Measurements from ENCODE around the gene OR4D1.
A peak's percentile ranks its signal among the peaks of the same experiment; 100 is the strongest.

The OR4D1 gene

DNA sequence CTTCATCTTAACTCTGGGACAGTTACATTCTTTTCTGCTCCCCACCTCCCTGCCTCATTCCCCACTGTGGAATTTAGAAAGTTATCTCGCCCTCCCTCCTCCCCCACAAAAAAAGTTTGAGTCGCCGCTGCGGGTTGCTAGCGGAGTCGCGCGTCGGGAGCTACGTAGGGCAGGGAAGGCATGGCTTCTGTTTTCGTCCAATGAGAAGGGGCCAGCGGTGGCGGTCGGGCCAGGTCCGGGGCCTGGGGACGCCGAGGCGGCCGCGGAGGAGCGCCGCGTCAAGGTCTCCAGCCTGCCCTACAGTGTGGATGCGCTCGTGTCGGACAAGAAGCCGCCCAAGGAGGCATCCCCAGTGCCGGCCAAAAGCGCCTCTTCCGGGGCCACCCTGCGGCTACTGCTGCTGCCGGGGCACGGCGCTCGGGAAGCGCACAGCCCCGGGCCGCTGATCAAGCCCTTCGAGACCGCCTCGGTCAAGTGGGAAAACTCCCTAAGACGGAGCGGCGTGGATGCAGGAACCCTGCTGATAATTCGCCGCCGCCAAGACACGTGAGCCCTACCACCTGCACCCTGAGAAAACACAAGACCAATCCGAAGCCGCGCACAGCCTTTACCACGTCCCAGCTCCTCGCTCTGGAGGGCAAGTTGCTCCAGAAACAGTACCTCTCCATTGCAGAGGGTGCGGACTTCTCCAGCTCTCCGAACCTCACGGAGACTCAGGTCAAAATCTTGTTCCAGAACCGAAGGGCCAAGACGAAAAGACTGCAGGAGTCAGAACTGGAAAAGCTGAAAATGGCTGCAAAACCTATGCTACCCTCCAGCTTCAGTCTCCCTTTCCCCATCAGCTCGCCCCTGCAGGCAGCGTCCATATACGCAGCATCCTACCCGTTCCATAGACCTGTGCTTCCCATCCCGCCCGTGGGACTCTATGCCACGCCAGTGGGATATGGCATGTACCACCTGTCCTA lies 8.9 kb downstream of the OR4D1 start:
- DNase-seq: peak; percentile 24

GRCh38 chr17:58158181-58158580 lies 10.0 kb downstream of the OR4D1 start:
- no peak for DNase-seq

DNA sequence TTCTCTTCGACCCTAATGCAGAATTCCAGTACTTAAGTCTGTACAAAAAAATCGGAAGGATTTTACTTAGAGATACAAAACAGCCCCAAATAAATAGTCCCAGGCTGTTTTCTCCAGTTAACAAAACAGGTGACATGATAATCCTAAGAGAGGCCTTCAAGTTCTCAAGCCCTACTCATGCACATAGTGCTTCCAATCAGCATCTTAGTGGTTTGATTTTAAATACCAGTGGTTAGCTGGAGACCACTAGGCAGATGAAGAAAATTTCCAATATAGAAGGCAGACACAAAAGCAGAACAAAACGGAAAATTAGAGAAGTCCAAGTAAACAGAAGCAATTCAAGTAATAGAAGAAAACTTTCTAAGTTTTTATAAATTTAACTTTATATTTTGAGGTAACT lies 13.4 kb downstream of the OR4D1 start:
- DNase-seq: no peak

- no peak for DNase-seq
These were observed 17.8 kb downstream of the OR4D1 start for GRCh38 chr17:58165981-58166380.

GRCh38 chr17:58166682-58167081 lies 18.5 kb downstream of the OR4D1 start, which contains the start of gene OR4D2:
Gene OR4D2 (plus strand): TSS chr17:58166982. CDS start chr17:58169656, 2,674 bp downstream.
- DNase-seq: no peak

DNA sequence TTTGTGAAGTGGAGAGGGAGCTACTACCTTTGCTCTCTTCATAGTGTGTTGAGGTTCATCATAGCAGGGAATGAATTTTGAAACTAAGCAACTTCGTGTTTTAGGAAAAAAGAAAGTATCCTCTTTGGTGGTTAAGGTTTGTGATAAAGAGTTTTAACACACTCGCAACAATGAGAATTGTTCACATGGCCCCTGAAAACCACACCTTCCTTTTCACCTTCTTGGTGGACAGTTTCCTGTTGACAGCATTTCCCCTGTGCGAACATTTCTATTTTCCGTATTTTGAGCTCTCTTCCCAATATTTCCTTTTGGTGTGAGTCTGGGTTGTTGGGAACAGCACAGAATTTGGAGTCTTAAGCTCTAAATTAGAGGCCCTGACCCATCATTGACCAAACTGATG lies 22.4 kb downstream of the OR4D1 start:
- no peak for DNase-seq

- no peak for DNase-seq
These were observed 24.3 kb downstream of the OR4D1 start for GRCh38 chr17:58172369-58173071.

GRCh38 chr17:58174871-58175270 lies 26.7 kb downstream of the OR4D1 start:
- DNase-seq: no peak

DNA sequence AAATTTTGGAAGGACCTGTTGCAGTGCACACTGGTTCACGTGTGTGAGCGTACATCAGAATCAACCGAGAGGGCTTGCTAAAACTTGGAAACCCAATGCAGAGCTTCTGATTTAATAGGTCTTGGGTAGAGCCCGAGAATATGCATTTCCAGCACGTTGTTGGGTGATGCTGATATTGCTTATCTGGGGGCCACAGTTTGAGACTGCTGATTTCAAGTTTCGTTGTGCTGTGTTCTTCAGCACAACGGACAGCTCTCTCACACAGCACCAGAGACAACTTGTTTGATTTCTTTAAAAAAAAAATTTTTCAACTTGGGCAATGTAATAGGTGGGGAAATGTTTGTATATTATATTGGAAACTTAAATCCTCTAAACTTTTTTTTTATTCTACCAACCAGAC lies 28.0 kb downstream of the OR4D1 start:
- no peak for DNase-seq

DNA sequence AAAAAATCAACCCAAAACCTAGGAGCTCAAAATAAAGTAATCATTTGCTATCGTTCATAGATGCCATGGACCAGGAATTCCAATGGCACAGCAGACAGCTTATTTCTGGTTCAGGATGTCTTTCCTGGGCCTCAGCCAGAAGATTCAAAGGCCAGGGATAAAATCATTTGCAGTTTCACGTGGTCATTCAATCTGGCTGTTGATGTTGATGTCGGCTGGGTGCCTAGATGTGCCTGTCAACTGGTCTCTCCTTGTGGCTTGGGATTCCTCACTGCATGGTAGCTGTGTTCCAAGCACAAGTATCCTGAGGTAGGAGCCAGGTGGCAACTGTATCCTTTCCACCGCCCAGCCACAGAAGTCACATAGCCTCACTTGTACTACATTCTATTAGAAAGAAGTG lies 33.6 kb downstream of the OR4D1 start:
- DNase-seq: no peak

GRCh38 chr17:58183514-58183913 lies 35.3 kb downstream of the OR4D1 start:
- no peak for DNase-seq

- peak; percentile 46 for DNase-seq
These were observed 36.3 kb downstream of the OR4D1 start for GRCh38 chr17:58184308-58184985.

- DNase-seq: no peak
These were observed 37.0 kb downstream of the OR4D1 start for GRCh38 chr17:58184986-58185761.

GRCh38 chr17:58186591-58186990 lies 38.4 kb downstream of the OR4D1 start:
- DNase-seq: no peak

GRCh38 chr17:58187063-58187462 lies 38.9 kb downstream of the OR4D1 start:
- no peak for DNase-seq

DNA sequence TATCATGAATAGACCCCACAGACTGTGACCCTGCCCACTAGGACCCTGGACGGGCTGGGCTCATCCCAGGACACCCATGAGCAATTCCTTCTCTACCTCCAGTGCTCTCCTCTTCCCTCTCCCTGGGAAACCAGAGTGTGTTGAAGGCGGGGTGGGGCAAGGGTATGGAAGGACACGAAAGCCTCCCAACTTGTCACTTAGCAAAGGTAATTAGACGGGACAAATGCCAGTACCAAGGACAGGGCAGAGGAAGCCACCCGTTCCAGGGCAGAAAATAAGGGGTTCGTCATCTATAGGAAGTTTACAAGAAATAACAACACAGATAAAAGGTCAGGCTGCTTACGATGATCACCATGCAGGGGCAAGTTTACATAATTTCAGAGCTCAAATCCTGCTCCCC lies 39.5 kb downstream of the OR4D1 start:
- DNase-seq: no peak

- DNase-seq: peak; percentile 72
These were observed 41.4 kb downstream of the OR4D1 start for GRCh38 chr17:58189436-58190146.

GRCh38 chr17:58191241-58191896 lies 43.2 kb downstream of the OR4D1 start:
- DNase-seq: no peak

DNA sequence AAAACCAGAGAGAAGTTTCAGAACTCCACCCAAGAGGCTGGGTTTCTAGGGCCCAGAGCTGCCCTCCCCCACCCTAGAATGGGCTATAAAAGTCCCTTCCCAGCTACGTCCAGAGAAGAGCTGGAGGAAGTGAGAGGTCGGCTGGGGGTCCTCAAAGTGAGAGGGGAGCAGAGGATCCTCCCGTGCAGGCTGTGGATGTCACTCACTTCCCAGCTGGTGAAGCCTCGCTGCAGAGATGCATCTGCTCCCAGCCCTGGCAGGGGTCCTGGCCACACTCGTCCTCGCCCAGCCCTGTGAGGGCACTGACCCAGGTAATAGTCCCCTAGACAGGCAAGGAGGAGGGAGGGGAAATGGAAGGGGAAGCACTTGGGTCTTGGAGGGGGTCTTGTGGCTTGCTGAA lies 44.4 kb downstream of the OR4D1 start, which contains the start of gene EPX:
Gene EPX, plus strand, starts transcription at position 115 of the 400 bp plus-strand sequence. Its CDS starts 121 bp downstream, at position 236.
- no peak for DNase-seq

- no peak for DNase-seq
These were observed 45.6 kb downstream of the OR4D1 start for GRCh38 chr17:58193641-58194255.

All from femur (tissue), 1 donor.